Measurements from ENCODE around the gene ATG9B. TPM values are rescaled to one million over a fixed set of nuclear protein-coding genes. Genes with fewer than 3 reads are reported as not detected.

ATG9B gene
- total RNA-seq, 1 donor = under 0.01 TPM

DNA sequence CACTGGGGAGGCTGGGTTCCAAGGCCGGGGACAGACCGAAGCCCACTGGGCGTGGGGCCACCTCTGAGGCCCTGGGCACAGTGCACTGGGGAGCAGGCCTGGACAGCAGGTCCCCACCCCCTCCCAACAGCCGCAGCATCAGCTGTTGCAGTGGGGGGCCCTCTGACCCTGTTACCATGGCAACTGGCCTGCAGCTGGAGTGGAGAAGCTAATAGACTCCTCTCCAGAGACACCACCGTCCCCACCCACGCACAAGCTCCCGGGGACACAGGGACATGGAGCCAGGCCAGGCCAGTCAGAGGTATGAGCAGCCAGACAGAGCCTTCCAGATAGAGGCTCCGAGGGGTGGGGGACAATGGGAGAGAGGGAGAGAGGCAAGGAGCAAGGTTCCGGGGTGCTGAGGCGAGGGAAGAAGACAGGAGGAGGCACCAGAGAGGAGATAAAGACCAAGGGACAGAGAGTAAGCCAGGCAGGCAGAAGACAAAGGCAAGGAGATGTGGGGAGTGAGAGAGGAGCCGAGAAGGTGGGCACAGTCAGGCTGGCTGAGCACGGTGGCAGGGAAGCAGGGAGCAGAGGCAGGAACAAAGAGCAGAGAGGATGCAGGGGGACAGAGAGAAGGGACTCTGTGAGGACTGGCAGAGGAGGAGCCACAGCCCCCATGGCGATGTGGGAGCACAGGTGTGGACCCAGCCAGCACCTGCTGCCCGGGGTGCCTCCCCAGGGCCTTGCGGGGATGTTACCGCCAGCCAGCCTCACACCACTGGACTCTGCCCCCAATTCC lies 52.9 kb downstream of the ATG9B start:
- no peak for DNase-seq (ENCODE audit: low read depth)
- H3K4me3 ChIP-seq (ENCODE audit: low read depth, low read length) = no peak overlapping the region
- TF ChIP-seq, protein P1, sequence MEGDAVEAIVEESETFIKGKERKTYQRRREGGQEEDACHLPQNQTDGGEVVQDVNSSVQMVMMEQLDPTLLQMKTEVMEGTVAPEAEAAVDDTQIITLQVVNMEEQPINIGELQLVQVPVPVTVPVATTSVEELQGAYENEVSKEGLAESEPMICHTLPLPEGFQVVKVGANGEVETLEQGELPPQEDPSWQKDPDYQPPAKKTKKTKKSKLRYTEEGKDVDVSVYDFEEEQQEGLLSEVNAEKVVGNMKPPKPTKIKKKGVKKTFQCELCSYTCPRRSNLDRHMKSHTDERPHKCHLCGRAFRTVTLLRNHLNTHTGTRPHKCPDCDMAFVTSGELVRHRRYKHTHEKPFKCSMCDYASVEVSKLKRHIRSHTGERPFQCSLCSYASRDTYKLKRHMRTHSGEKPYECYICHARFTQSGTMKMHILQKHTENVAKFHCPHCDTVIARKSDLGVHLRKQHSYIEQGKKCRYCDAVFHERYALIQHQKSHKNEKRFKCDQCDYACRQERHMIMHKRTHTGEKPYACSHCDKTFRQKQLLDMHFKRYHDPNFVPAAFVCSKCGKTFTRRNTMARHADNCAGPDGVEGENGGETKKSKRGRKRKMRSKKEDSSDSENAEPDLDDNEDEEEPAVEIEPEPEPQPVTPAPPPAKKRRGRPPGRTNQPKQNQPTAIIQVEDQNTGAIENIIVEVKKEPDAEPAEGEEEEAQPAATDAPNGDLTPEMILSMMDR (IDR thresholded peaks at IDR 0.05; ENCODE audit: insufficient read depth, low read length) = no peak

DNA sequence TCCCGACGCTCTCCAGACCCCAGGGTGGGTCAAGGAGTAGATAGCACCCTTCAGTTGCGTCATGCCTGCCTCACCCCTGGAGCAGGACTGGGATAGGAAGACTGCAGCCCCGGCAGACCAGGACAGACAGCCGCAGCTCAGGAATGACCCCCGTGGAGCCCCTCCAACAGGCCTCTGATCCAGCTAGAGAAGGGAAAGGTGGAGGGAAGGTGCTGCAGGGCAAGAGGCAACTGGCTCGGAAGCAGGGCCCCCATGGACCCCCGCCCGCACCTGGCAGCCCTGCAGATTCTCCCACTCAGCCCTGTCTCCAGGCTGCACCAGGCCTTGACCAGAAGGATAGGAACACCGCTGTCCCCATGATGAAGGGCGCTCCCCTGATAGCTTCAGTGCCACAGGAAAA lies 53.9 kb downstream of the ATG9B start:
- DNase-seq (ENCODE audit: low read depth) = no peak
- H3K4me3 ChIP-seq (ENCODE audit: low read depth, low read length) = no peak overlapping the region
- TF ChIP-seq, protein P1 (IDR thresholded peaks at IDR 0.05; ENCODE audit: insufficient read depth, low read length) = no peak

DNA sequence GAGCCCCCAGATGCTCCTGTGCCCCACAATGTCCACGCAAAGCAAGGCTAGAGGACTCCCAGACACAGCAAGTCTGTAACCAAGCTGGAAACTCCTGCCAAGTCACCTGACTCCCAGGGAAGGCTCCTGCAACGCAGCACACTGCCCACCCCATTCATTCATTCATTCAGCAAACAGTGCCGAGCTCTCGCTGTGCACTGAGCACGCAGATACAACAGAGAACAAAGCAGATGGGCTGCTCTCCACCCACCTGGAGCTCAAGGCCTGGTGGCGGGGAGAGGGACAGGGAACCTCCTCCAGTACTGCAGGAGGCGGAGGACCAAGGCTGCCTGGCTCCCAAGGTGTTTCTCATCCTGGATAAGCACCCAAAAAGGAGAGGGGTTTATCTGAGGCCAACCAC lies 54.8 kb downstream of the ATG9B start:
- H3K4me3 ChIP-seq (ENCODE audit: low read depth, low read length) = no peak overlapping the region
- no peak for DNase-seq (ENCODE audit: low read depth)
- TF ChIP-seq, protein P1 (IDR thresholded peaks at IDR 0.05; ENCODE audit: insufficient read depth, low read length) = no peak

DNA sequence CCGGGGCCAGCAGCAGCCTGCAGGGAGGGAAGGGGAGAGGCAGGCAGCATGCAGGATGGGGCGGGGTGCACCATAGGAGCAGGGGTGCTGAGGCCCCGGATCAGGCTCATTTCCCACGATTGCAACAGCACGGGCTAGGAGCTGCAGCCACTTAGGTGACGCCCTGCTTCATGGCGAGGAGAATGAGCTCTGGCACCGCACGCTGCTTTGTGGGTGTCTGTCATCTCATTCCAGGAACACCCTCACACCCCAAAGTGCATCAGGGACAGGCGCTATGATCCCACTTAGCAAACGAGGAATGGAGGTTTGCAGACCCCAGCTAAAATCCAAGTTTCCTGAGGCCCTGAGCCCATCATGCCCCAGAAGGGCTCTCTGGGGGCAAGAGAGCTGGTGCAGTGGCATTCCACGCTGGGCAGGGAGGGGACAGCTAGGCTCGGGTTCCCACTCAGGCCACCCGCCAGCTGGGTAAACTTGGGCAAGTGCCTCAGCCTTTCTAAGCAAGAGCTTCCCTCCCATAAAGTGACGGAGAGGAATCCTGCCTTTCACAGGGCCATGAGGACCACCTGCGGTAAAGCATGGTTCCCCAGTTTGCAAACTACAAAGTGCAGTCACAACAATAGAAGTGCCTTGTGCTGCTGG lies 55.4 kb downstream of the ATG9B start:
- DNase-seq (ENCODE audit: low read depth) = no peak
- H3K4me3 ChIP-seq (ENCODE audit: low read depth, low read length) = no peak overlapping the region
- TF ChIP-seq, protein P1 (IDR thresholded peaks at IDR 0.05; ENCODE audit: insufficient read depth, low read length) = no peak

DNA sequence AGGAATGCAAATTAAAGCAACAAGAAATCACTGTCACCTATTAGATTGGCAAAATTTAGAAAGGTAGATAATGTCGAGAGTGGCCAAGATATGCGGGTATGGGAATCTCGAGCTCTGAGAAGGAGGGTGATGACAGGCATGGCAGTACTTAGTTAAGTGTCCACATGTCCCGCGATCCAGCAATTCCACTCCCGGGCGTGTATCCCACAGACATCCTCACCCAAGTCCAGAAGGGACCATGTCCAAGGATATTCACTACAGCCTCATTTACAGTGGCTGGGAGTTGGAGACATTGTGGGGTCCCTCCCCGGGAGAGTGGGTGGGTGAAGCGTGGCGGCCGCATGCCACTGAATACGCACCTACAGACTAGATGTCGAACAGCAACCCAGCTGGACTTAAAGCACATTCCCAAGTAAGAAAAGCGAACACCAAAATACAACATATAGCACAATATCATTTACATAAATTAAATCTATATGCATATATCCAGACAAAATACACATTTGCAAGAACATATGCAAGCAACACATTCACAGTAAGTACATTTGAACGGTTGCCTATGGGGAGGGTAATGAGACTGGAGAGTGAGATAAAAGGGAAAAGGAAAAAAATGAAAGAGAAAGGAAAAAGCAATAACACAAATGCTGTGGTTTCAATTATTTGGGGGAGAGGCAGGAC lies 56.1 kb downstream of the ATG9B start:
- no peak for DNase-seq (ENCODE audit: low read depth)
- TF ChIP-seq, protein P1 (IDR thresholded peaks at IDR 0.05; ENCODE audit: insufficient read depth, low read length) = no peak
- no peak overlapping the region for H3K4me3 ChIP-seq (ENCODE audit: low read depth, low read length)

DNA sequence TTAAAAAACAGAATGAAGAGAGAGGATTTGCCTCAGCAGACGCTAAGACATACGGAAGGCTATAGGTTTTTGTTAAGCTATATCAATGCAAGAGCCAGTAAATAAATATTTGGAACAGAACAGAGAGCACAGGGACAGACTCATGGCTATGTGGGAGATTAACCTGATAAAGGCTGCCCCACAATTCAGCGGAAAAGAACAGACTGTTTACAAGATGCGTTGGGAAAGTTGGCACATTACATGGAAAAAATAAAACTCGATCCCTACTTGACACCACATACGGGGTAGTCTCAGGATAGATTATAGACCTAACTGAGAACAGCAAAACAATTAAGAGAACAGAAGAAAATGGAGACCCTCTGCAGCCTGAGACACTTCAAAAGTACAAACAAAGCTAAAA lies 56.9 kb downstream of the ATG9B start:
- no peak overlapping the region for H3K4me3 ChIP-seq (ENCODE audit: low read depth, low read length)
- TF ChIP-seq, protein P1 (IDR thresholded peaks at IDR 0.05; ENCODE audit: insufficient read depth, low read length) = no peak
- DNase-seq (ENCODE audit: low read depth) = no peak

Data from fibroblast of the aortic adventitia (primary cell).